ENCODE results near the gene ADAMTSL3.
"Not testable (repeated sequence)": the region's sequence is repeated elsewhere in the genome, so short reads cannot be mapped to it uniquely, and the experiment has no call there.

The ADAMTSL3 gene

GRCh38 chr15:83695901-83696425 is 42.0 kb downstream of the ADAMTSL3 start:
- in situ Hi-C loops (cut with MboI; ENCODE audit: low sequenced_read_pairs) = no loop called here

GRCh38 chr15:83697716-83698115 is 43.8 kb downstream of the ADAMTSL3 start:
- in situ Hi-C loops (cut with MboI; ENCODE audit: low sequenced_read_pairs) = no loop called here

GRCh38 chr15:83698294-83698693 is 44.4 kb downstream of the ADAMTSL3 start:
- in situ Hi-C loops (cut with MboI; ENCODE audit: low sequenced_read_pairs) = no loop called here

- in situ Hi-C loops (cut with MboI; ENCODE audit: low sequenced_read_pairs) = no loop called here
Measured at GRCh38 chr15:83699028-83699427, 45.1 kb downstream of the ADAMTSL3 start.

- in situ Hi-C loops (cut with MboI; ENCODE audit: low sequenced_read_pairs) = no loop called here
Measured at GRCh38 chr15:83700082-83700481, 46.2 kb downstream of the ADAMTSL3 start.

- in situ Hi-C loops (cut with MboI; ENCODE audit: low sequenced_read_pairs) = not testable (repeated sequence)
Measured at GRCh38 chr15:83702314-83702713, 48.4 kb downstream of the ADAMTSL3 start.

- in situ Hi-C loops (cut with MboI; ENCODE audit: low sequenced_read_pairs) = no loop called here
Measured at GRCh38 chr15:83708328-83708727, 54.4 kb downstream of the ADAMTSL3 start.

GRCh38 chr15:83709241-83709640 is 55.3 kb downstream of the ADAMTSL3 start:
- in situ Hi-C loops (cut with MboI; ENCODE audit: low sequenced_read_pairs) = no loop called here

GRCh38 chr15:83709811-83710210 is 55.9 kb downstream of the ADAMTSL3 start:
- in situ Hi-C loops (cut with MboI; ENCODE audit: low sequenced_read_pairs) = no loop called here

- in situ Hi-C loops (cut with MboI; ENCODE audit: low sequenced_read_pairs) = no loop called here
Measured at GRCh38 chr15:83710452-83710851, 56.5 kb downstream of the ADAMTSL3 start.

GRCh38 chr15:83711236-83711635 is 57.3 kb downstream of the ADAMTSL3 start:
- in situ Hi-C loops (cut with MboI; ENCODE audit: low sequenced_read_pairs) = no loop called here

GRCh38 chr15:83713242-83713641 is 59.3 kb downstream of the ADAMTSL3 start:
- in situ Hi-C loops (cut with MboI; ENCODE audit: low sequenced_read_pairs) = no loop called here

- in situ Hi-C loops (cut with MboI; ENCODE audit: low sequenced_read_pairs) = no loop called here
Measured at GRCh38 chr15:83714939-83715628, 61.2 kb downstream of the ADAMTSL3 start.

- in situ Hi-C loops (cut with MboI; ENCODE audit: low sequenced_read_pairs) = no loop called here
Measured at GRCh38 chr15:83716605-83717004, 62.7 kb downstream of the ADAMTSL3 start.

GRCh38 chr15:83717010-83717409 is 63.1 kb downstream of the ADAMTSL3 start:
- in situ Hi-C loops (cut with MboI; ENCODE audit: low sequenced_read_pairs) = no loop called here

GRCh38 chr15:83720468-83720867 is 66.5 kb downstream of the ADAMTSL3 start:
- in situ Hi-C loops (cut with MboI; ENCODE audit: low sequenced_read_pairs) = no loop called here

GRCh38 chr15:83721031-83721430 is 67.1 kb downstream of the ADAMTSL3 start:
- in situ Hi-C loops (cut with MboI; ENCODE audit: low sequenced_read_pairs) = no loop called here

GRCh38 chr15:83721981-83722380 is 68.1 kb downstream of the ADAMTSL3 start:
- in situ Hi-C loops (cut with MboI; ENCODE audit: low sequenced_read_pairs) = no loop called here

GRCh38 chr15:83723216-83723615 is 69.3 kb downstream of the ADAMTSL3 start:
- in situ Hi-C loops (cut with MboI; ENCODE audit: low sequenced_read_pairs) = no loop called here

GRCh38 chr15:83732196-83732595 is 78.3 kb downstream of the ADAMTSL3 start:
- in situ Hi-C loops (cut with MboI; ENCODE audit: low sequenced_read_pairs) = no loop called here

- in situ Hi-C loops (cut with MboI; ENCODE audit: low sequenced_read_pairs) = no loop called here
Measured at GRCh38 chr15:83732770-83733169, 78.8 kb downstream of the ADAMTSL3 start.

- in situ Hi-C loops (cut with MboI; ENCODE audit: low sequenced_read_pairs) = no loop called here
Measured at GRCh38 chr15:83733206-83733605, 79.3 kb downstream of the ADAMTSL3 start.

- in situ Hi-C loops (cut with MboI; ENCODE audit: low sequenced_read_pairs) = no loop called here
Measured at GRCh38 chr15:83733691-83734090, 79.8 kb downstream of the ADAMTSL3 start.
